Vagina (tissue), 2 donors: ENCODE measurements around the gene PRRG4.

ENCODE experiments used
- POLR2A ChIP-seq, 2 donors: fragments of 450-650 bp; IDR thresholded peaks; one replicate each; pipeline ENCODE4 v1.6.1; 2017; ENCODE audit warnings: antibody characterized with exemption in 2 of 2, mild to moderate bottlenecking in 2 of 2, moderate library complexity in 2 of 2
- TF ChIP-seq, protein P1 (sequence below), 3 experiments: fragments of 450-650 bp in 2 of 3; fragments of 200-600 bp in 1 of 3; sonication (generic) in 1 of 3; IDR thresholded peaks; one replicate each; pipeline ENCODE4 v1.5.1; 2017 to 2019; ENCODE audit warnings: antibody characterized with exemption in 3 of 3, mild to moderate bottlenecking in 2 of 3, moderate library complexity in 2 of 3

DNA sequence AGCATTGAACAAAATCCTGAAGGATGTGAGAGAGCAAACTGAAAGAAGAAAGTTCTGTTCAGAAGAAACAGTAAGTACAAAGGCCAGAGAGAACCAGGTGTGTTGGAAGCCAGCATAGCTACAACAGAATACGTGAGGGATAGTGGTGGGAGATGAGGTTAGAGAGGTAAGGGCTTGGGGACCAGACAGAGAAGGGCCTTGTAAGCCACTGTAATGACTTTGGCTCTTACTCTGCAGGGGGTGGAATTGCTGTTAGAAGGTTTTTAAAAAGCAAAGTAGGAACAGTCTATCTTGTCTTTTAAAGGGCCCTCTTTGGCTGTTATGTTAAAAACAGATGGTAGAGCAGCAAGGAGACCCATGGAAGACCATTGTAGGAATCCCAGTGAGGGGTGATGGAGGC lies 4.2 kb downstream of the PRRG4 start:
- TF ChIP-seq, protein P1, sequence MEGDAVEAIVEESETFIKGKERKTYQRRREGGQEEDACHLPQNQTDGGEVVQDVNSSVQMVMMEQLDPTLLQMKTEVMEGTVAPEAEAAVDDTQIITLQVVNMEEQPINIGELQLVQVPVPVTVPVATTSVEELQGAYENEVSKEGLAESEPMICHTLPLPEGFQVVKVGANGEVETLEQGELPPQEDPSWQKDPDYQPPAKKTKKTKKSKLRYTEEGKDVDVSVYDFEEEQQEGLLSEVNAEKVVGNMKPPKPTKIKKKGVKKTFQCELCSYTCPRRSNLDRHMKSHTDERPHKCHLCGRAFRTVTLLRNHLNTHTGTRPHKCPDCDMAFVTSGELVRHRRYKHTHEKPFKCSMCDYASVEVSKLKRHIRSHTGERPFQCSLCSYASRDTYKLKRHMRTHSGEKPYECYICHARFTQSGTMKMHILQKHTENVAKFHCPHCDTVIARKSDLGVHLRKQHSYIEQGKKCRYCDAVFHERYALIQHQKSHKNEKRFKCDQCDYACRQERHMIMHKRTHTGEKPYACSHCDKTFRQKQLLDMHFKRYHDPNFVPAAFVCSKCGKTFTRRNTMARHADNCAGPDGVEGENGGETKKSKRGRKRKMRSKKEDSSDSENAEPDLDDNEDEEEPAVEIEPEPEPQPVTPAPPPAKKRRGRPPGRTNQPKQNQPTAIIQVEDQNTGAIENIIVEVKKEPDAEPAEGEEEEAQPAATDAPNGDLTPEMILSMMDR (IDR thresholded peaks at IDR 0.05): no peak
- TF ChIP-seq POLR2A (IDR thresholded peaks at IDR 0.05): no peak
